Stimulated activated CD4-positive, alpha-beta T cell treated with anti-CD3 and anti-CD28 coated beads, Interleukin-1b, Interleukin-23, amount 100 ng/mL, for 48 hours (primary cell): Measurements from ENCODE around the gene GYPC.
"Not testable (repeated sequence)": the region's sequence is repeated elsewhere in the genome, so short reads cannot be mapped to it uniquely, and the experiment has no call there.

Experiments
- DNase-seq: peaks from one replicate; pipeline ENCODE4 v3.0.0-alpha.2; 2020

GYPC gene

DNA sequence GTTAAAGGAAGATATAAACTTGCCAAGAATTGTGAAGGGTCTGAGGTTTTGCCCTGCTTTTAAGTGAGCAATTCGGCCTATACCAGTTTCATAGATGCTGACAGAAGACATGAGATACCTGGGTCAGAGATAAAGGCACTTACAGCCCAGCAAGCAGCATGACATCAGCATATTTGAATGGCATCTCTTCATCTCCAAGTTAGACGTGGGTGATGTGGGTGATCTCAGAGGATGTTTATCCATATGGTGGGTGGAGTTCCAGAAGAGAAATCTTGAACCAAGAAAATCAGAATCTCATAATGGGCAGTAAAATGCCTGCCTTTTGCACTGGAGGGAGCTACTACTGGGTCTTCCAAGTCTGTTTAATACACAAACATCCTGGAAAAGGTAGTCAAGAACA, 44.7 kb downstream of the GYPC start:
- DNase-seq: no peak

DNA sequence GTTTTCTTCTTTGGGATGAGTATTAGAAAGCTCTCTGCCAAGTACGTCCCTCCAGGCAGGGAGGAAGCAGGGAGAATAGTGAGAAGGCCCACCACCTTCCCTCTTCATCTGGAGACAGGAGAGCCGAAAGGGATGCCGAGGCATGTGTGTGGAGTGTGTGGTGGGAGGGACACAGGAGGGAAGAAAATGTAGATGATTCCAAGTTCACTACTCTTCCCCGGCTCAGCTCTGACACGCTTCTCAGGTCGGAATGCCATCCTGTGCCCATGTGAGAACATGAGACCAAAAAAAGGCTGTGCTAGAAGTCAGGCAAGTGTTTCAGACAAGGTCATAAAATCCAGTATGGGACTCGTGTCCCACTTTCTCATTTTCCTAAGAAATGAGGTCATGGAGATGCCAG, 47.4 kb downstream of the GYPC start:
- DNase-seq: no peak

DNA sequence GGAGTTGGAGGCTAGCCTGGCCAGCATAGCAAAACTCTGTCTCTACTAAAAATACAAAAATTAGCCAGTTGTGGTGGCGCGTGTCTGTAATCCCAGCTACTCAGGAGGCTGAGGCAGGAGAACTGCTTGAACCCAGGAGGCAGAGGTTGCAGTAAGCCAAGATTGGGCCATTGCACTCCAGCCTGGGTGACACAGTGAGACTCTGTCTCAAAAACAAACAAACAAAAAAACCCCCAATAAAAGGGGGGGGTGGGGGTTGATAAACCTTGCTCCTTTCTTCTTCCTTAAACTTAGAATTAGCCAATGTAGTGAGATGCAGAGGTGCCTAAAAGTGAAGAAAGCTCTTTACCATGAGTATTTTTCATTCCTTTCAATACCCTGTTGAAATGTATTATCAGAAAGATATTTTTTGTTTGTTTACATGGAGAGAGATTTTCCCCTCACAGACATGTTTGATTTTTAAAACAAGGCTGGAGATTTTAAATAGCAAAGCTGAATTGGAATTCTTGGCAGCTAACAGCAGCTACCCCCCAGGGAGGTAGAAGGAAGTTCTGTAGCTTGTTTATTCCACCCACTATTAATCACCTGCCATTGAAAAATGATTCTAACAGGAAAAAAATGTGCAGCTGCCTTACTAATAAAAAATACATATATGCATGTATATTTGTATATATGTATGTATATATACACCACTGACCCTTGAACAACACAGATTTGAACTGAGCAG, 48.6 kb downstream of the GYPC start:
- DNase-seq: no peak

DNA sequence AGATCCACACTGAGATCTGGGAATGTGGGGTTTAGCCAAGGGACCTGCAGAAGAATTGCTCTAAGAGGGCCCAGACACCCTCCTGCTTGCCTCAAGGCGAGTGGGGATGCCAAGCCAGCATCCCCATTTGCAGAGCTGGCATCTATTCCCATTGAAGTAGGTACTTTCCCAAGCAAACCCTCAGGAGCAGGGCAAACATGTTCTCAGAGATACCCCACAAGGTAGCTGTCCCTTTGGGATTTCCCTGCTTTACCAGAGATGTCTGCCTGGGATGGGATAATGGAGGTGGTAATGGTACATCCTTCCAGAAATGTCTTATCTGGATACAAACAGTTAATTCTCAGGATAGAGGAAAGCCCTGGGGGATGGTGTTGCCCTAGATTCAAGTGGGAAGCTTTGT, 51.2 kb downstream of the GYPC start:
- DNase-seq: no peak

DNA sequence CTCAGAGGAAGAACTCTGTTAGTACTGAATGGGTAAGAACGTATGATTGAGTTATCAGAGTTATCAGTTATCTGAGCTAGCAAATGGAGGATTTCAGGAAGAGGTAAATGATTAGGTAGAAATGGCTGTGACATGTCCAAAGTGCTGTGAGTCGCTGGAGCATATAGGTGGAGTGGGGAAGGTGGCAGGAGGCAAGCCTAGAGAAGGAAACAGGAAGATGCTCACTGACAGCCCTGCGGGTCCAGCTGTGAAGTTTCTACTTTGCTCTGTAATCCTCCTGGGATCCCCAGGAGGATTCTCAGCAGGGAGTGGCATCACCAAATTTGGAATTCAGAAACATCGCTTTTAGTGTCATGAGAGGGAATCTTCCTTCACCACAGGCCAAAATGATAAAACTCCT, 52.0 kb downstream of the GYPC start:
- DNase-seq: no peak

DNA sequence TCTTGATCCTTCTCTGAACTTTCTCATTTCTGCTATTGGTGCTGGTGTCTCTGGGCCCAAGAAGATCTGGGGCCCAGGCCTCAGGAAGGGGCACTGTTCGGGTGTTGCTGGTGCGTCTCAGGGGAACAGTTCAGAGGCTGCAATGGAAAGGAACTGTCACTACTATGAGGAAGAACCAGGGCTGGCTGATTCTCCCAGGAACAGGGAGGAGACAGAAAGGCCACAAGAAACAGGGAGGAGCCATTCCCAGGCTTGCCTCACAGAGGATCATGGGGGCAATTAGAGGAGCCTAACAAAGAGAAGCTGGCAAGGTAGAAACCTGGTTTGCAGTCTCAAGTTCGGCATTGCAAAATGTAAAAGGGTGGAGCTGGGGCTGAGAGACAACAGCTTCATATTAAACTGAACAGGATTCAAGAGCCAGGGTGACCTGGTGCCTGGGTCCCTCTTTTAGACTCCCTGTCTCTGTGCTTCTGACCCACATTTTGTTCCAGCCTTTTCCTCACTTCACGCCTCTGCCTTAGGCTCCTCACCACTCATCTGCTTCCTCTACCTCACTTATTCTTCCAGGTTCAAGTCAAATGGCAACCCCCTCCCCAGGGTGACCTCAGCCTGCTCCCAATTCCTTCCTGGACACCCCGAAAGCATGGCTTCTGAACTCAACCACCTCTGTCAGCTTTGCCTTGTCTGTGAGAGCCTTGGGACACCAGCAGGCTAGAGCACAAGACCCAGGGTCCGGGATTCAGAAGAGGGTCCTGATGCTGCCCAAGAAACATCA, 58.4 kb downstream of the GYPC start:
- DNase-seq: no peak

DNA sequence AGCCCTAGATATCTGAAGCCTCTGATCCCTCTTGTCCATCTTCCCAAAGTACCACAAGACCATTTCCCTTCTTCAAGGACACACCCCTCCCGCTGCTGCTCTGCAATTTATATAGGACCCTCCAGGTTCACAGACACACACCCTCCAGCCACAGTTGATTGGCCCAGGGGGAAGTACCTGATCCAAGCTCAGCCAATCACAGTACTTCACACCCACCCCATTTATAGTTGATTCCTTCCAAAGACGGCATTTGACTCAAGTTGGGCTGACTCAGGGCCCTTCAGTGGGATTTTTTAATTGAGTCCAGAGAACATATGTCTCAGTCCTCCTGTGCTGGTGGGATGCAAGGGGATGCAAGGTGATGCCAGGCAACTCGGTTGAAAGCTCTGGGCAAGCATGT, 59.2 kb downstream of the GYPC start:
- DNase-seq: no peak

DNA sequence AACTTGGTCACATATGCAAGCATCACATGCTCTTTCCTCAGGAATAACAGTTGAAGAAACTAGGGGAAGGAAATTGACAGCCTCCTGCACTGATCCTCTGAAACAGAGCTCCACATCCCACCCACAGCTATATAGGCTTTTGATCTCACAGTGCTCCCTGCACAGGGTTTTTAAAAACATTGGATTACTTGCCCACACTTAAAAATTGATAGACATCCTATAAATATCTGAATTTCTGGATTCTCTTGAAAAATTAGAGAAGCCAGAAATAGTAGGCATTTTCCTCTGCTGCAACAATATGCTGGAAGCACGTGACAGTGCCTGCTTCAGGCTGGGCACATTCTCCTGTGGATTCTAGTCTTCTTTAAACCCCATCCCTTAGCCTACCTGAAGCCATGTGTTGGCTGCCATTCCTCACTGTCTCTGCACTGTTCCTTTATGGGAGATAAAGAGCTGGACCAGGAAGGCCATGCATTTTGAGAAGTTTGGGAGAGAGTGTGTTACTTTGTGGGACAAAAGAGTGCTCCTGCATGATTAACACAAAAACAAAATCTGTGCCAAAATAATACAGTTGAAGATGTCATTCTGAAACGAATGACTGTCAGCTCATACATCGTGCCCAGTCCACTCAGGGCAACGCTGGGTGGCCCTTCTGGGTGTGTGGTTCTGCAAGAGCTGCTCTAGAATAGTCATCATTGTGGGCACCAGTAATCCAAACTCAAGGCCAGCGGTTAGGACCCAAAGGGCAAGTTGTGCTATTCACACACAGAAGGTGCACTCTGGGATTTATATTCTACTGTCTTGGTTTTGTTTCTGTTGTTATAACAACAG, 59.8 kb downstream of the GYPC start:
- DNase-seq: no peak

DNA sequence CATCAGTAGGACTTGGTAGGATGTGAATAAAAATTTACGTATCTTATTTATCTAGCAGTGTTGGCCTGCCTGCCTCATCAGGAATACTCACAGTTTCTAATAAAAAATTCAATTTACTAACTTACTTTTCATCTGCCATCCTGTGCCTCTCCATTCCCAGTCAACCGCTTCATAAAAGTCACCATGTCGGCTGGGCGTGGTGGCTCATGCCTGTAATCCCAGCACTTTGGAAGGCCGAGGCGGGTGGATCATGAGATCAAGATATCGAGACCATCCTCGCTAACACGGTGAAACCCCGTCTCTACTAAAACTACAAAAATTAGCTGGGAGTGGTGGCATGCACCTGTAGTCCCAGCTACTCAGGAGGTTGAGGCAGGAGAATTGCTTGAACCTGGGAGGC, 61.3 kb downstream of the GYPC start:
- DNase-seq: not testable (repeated sequence)

DNA sequence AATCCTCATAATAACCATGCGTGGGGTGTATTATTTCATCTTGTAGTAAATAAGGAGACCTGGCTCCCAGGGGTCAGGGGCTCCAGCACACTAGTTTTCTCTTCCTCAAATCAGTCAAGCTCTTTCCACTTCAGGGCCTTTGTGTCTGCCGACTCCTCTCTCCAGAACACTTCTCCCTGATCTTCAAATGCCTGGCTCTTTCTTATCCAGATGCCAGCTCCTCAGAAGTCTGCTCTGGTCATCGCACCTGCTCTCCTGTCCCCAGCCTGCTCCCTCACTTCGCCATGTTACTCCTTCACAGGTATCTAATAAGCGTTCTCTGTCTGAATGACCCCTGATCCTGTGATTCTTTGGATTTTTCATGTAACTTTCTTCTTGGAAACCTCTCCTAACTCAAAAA, 62.0 kb downstream of the GYPC start:
- DNase-seq: no peak

DNA sequence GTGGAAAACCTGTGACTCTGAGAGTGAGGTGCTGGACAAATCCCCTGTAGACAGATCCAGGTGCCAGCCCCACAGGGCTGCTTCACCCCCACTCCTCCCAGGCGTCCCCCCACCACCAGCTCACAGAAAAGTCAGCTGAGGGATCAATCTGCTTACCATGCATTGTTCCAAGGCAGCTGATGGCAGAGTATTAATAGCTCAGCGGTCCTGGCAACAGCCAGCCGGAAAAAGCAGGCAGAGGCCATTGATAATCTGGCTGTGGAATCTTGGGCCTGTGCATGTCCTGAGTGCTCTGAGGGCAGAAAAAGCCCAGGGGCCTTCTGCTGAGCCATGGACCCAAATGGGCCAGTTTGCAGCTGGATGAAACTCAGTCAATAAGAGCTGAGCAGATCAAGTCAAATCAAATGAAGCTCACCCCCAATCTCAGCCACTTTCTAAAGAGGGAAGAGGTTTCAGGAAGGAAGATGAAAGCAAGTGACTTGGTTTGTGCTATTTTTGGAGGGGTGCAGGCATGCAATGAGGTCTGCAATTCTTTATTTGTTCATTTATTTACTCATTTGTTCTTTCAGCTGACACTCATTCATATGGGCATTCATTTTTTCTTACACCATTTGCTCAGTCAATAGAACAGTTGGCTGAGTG, 63.4 kb downstream of the GYPC start:
- no peak for DNase-seq

DNA sequence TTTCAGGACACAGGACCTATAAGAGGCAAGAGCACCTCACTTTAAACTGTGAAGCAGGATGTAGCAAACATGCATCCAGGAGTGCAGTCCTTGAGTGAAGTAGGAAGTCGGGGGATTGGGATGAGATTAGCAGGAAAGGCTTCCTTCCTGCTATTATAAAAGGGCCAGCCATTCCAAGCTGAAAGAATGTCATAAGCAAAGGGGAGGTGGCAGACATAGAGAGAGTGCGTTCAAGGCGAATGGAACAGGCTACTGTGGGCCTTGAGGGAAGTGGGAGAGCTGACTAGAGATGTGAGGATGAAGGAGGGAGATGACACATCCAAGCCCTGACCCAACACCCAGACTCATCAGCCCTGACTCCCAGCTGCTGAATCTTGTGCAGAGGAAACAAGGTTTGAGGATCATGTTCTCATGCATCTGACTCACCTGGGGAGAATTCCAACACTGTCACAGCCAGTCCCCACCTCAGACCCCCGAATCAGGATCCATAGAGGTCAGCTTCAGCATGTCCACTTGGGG, 63.9 kb downstream of the GYPC start:
- DNase-seq: no peak

DNA sequence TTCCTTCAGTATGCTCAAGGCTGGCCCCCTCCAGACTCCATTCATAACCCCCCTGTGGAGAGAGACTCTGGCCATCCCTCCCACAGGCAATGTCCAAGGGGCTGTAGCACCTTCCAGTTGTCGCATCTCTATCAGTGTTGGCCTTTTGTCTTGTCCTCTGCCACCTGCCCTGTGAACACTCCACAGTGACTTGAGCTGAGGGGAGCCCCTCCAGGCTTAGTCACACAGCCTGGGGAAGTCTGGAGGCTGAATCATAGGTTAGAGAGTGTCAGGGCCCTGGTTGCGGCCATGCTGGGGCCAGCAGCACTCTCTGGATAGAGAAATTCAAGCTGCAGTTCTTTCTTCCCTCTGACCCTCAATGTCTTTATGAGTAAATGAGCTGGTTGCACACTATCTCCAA, 64.7 kb downstream of the GYPC start:
- peak; percentile 14 for DNase-seq

DNA sequence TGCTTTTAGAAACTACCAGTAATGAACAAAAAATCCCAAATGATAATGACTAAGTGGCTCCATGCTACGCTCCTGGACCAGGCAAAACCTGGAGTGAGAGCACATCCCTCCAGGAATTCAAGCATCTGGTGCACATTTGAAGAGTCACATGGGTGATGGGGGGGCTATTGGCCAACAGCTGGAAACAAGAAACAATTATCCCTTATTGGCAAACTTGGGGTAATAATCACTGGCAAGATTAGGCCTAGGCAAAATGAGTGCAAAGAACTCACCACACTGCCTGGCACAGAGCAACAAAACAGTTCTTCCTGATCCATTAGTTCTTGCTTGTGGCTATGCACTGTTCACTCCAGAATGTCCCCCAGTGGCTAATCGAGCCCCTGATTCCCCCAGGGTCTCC, 66.1 kb downstream of the GYPC start:
- no peak for DNase-seq

DNA sequence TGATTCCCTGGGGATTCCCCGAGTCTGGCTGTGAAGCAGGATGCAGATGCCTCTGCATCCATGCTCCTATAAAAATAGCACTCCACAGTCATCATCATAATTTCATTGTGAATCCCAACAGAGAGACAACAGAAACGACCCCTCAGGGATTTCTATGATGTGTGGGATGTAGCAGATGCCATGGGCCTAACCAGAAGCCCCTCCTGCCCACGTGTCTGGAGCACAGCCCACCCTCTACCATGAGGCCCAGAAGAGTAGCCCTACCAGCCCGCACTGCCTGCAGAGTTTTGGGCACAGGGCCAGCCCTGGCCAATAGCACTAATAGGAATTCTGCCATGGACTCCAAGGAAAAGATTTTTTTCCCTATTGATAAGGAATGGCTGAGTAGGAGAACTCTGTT, 66.6 kb downstream of the GYPC start:
- DNase-seq: no peak

DNA sequence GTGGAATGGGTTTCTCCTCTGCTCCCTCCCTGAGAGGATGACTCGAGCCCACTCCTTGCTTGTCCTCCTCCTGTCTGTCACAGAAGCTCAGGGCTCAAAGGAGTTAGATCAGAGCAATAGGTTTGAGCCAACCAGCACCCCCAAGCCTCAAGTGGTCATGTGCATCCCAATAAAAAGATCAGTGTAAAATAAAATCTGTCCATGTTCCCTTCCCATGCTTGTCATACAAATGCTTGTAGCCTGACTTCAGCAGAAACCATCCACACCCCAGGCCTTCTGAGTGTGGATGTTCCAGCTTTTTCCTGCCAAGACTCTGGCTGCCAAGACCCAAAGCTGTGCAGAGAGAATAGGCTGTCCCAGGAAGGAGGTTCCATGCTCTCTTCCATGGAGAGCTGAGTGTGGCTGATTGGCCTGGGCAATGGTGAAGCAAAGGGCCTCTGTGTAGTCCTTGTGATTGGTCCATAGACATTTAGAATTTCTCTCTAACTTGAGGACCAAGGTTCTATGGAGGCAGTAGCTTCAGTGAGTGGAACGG, 67.4 kb downstream of the GYPC start:
- no peak for DNase-seq

DNA sequence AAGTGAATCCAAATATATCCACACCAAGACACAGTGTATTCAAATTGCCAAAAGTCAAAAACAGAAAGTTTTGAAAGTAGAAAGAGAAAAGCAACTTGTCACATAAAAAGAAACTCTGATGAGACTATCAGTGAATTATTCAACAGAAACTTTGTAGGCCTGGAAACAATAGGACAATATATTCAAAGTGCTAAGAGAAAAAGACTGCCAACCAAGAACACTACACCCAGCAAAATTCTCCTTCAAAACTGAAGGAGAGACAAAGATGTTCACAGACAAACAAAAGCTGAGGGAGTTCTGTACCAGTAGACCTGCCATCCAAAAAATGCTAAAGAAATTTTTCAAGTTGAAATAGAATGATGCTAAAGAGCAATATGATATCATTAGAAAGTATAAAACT, 69.6 kb downstream of the GYPC start:
- no peak for DNase-seq

DNA sequence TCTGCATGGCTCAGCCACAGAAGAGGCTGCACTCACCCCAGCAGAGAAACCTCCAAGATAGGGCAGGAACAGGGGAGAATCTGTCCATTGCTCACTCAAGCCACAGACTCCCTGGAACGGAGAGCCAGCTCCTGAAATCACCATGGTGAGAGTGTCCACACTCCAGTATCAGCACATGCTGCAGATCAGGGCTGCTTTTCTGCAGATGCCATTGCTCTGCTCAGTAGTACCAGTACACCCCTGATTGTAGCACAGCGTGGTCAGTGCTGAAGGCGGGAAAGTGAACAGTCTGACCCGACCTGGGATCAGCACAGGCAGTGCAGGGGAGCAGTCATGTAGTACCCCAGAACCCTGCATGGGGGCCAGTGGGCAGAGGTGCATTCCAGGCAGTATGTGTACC, 73.9 kb downstream of the GYPC start:
- DNase-seq: no peak

DNA sequence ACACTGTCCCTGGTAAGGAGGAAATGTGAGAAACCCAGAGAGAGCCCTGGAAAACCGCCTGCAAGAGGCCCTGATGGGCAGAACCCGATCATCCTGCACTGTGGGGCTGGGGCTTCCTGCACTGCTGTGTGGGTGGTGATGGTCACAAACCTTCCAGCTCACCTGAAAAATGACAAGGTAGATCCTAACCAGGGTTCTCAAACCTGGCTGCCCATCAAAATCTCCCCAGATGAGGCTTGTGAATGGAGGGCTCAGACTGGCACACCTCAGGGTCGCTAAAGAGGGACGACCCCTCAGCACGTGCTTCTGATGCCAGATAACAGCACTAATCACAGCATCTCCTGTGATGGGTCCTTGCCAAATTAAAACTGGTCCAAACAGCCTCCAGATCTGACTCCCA, 74.7 kb downstream of the GYPC start:
- no peak for DNase-seq

DNA sequence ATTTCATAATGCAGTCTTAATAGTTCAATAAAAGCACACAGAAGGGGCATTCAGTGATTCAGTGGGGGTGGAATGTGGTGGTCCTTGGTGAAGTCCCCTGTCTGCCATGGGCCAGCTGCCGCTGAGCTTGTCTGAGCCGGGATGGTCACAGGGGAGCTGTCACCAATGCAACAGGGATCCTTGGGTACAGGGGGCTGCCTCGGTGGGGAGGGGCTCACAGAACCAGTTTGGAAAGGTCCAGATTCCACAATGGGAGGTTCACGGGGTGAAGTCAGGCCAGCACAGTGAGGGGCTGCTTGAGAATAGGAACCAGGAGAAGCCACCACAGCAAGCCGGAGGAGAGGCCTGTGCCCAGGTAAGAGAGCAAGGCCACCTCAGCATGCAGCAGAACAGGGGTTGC, 75.4 kb downstream of the GYPC start:
- no peak for DNase-seq

DNA sequence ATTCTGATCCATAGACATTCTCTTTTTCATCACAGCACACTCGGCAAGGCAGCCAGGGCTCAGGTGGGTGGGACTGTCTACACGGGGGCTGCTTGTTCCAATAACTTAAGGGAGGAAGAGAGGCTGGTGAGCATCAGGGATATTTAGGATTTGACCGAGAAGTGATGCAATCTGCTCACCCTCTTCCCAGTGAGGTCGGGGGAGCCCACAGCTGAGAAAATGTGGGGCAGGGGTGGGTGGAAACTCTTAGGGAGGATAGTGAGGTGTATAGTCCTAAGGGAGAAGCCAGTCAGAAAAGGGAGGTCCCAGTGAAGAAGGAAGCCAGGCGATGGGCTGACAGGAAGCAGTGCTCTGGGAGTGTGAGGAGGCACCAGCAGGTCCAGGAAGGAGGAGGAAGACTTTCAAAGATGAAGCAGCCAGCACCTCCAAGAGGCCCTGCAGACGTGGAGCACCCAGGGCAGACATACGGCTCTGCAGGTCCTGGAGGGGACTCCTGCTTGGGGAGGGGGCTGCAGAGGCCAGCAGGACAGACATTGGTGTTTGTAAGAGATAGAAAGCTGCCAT, 76.8 kb downstream of the GYPC start:
- no peak for DNase-seq

DNA sequence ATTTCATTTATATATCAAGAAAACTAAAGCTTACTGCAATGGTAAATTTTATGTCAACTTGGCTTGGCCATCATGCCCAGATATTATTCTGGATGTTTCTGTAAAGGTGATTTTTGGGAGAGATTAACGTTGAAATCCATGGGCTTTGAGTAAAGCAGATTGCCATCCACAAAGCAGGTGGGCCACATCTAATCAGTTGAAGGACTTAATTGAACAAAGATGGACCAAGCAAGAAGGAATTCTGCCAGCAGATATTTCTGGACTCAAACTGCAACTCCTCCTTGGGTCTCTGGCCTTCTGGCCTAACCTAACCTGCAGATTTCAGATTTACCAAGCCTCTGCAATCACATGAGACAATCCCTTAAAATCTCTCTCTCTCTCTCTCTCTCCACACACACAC, 77.8 kb downstream of the GYPC start:
- DNase-seq: no peak
